DOHH2 (cell line): ENCODE results near the gene SPOCK1.
"Not testable (repeated sequence)": the region's sequence is repeated elsewhere in the genome, so short reads cannot be mapped to it uniquely, and the experiment has no call there.

ENCODE experiments used
- H3F3A ChIP-seq: fragments of 200-600 bp; sonication (generic), shearing (Covaris generic); 2 replicates; pipeline ENCODE4 v1.6.0; 2016; ENCODE audit warnings: antibody characterized with exemption, mild to moderate bottlenecking; ENCODE audit not compliant: control insufficient read depth, insufficient read depth
- H3K27ac ChIP-seq: fragments of 200-600 bp; sonication (generic); 2 replicates; pipeline ENCODE4 v1.5.1; 2014; ENCODE audit warnings: low read depth, mild to moderate bottlenecking, low read length, moderate library complexity
- H3K27me3 ChIP-seq: fragments of 200-600 bp; sonication (generic); 2 replicates; pipeline ENCODE4 v1.6.1; 2014; ENCODE audit warnings: mild to moderate bottlenecking, low read length, mixed read lengths; ENCODE audit not compliant: control insufficient read depth
- H3K36me3 ChIP-seq: fragments of 200-600 bp; sonication (generic); 2 replicates; pipeline ENCODE4 v1.6.1; 2014; ENCODE audit warnings: mild to moderate bottlenecking, low read length, moderate library complexity, mixed read lengths; ENCODE audit not compliant: control insufficient read depth
- H3K4me1 ChIP-seq: fragments of 200-600 bp; sonication (generic); 2 replicates; pipeline ENCODE4 v1.6.1; 2014; ENCODE audit warnings: mild to moderate bottlenecking, low read length, mixed read lengths; ENCODE audit not compliant: control insufficient read depth
- H3K4me2 ChIP-seq: fragments of 200-600 bp; sonication (generic); 2 replicates; pipeline ENCODE4 v1.6.0; 2014; ENCODE audit warnings: mild to moderate bottlenecking, low read length, moderate library complexity
- H3K4me3 ChIP-seq: fragments of 200-600 bp; sonication (generic); 2 replicates; pipeline ENCODE4 v1.5.1; 2014; ENCODE audit warnings: mild to moderate bottlenecking, low read length, mixed read lengths
- H3K79me2 ChIP-seq: fragments of 200-600 bp; sonication (generic); 2 replicates; pipeline ENCODE4 v1.6.1; 2014; ENCODE audit warnings: mild to moderate bottlenecking, low read length, mixed read lengths; ENCODE audit not compliant: control insufficient read depth
- H3K9me2 ChIP-seq: fragments of 200-600 bp; sonication (generic); replicated peaks from 2 replicates; pipeline ENCODE4 v1.6.1; 2014; ENCODE audit warnings: mild to moderate bottlenecking, low read length, mixed read lengths; ENCODE audit not compliant: control insufficient read depth
- H3K9me3 ChIP-seq: fragments of 200-600 bp; sonication (generic); 2 replicates; pipeline ENCODE4 v1.6.1; 2014; ENCODE audit warnings: antibody characterized with exemption, low read length, mixed read lengths; ENCODE audit not compliant: control insufficient read depth, insufficient read depth
- H4K20me1 ChIP-seq: fragments of 200-600 bp; sonication (generic); 2 replicates; pipeline ENCODE4 v1.6.0; 2014; ENCODE audit warnings: low read depth, mild to moderate bottlenecking, antibody characterized with exemption, low read length, moderate library complexity; ENCODE audit not compliant: control insufficient read depth, insufficient read depth
- EZH2phosphoT487 ChIP-seq: fragments of 200-600 bp; sonication (generic); IDR thresholded peaks from 2 replicates; pipeline ENCODE4 v1.6.1; 2017; ENCODE audit warnings: borderline replicate concordance, mild to moderate bottlenecking, antibody characterized with exemption, low read length, moderate library complexity, mixed read lengths
- TF ChIP-seq, protein P1 (sequence below): fragments of 200-600 bp; sonication (generic); IDR thresholded peaks from one replicate; pipeline ENCODE4 v1.5.1; 2014; ENCODE audit warnings: antibody characterized with exemption, mild to moderate bottlenecking, low read depth, low read length; ENCODE audit not compliant: poor library complexity, severe bottlenecking

The SPOCK1 gene

DNA sequence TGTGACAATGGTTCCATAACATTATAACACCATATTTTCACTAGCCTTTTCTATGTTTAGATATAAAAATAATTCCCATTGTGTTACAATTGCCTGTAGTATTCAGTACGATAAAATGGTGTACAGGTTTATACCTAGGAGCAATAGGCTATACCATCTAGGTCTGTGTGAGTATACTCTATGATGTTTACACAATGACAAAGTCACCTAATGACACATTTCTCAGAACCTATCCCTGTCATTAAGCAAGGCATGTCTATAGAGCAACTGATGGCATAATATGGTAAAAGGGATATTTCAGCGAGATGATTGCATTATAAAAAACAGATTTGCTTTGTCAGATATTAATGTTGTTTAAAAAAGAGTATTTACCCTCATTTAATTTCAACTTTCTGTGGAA is 517.2 kb downstream of the SPOCK1 start:
- no peaks in the 10 kb centered on the region for H3K36me3 ChIP-seq
- no peaks in the 10 kb centered on the region for H3F3A ChIP-seq
- no peak overlapping the region for H3K27ac ChIP-seq
- H3K27me3 ChIP-seq = no peaks in the 10 kb centered on the region
- H3K79me2 ChIP-seq = no peaks in the 10 kb centered on the region
- H3K4me2 ChIP-seq = no peak overlapping the region
- H3K4me3 ChIP-seq = no peak overlapping the region
- no peaks in the 10 kb centered on the region for H3K4me1 ChIP-seq
- H3K9me2 ChIP-seq = no peaks in the 10 kb centered on the region
- no peaks in the 10 kb centered on the region for H4K20me1 ChIP-seq
- TF ChIP-seq EZH2phosphoT487 = no peak
- TF ChIP-seq, protein P1, sequence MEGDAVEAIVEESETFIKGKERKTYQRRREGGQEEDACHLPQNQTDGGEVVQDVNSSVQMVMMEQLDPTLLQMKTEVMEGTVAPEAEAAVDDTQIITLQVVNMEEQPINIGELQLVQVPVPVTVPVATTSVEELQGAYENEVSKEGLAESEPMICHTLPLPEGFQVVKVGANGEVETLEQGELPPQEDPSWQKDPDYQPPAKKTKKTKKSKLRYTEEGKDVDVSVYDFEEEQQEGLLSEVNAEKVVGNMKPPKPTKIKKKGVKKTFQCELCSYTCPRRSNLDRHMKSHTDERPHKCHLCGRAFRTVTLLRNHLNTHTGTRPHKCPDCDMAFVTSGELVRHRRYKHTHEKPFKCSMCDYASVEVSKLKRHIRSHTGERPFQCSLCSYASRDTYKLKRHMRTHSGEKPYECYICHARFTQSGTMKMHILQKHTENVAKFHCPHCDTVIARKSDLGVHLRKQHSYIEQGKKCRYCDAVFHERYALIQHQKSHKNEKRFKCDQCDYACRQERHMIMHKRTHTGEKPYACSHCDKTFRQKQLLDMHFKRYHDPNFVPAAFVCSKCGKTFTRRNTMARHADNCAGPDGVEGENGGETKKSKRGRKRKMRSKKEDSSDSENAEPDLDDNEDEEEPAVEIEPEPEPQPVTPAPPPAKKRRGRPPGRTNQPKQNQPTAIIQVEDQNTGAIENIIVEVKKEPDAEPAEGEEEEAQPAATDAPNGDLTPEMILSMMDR = no peak
- no peaks in the 10 kb centered on the region for H3K9me3 ChIP-seq

DNA sequence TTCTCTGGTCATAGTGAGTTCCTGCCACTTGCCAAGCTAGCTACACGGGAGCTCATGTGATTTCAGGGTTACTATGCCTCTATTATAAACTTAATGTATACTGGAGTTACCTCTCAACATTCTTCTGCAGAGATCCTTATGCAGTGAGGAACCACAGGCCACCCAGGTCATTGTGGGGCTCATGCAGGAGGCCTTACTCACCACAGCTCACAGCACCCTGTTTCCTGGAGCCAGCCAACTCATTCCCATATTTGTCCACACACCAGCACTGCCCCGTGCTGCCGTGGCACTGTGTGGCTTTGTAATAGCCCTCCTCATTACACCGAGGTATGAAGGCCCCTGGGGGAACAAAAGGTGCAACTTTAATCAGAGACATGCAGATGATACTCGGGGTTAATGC is 520.0 kb downstream of the SPOCK1 start:
- Histone ChIP-seq H3K9me3 (no peaks in the 10 kb centered on the region; the same call in 1 of the 2 replicates), H3K4me1 (no peaks in the 10 kb centered on the region), H3K4me3 (no peak overlapping the region), H3K27ac (no peak overlapping the region), H3K27me3 (no peaks in the 10 kb centered on the region), H3K4me2 (no peak overlapping the region), H3K36me3 (no peaks in the 10 kb centered on the region), H3K9me2 (no peaks in the 10 kb centered on the region), H3K79me2 (no peaks in the 10 kb centered on the region), H3F3A (no peaks in the 10 kb centered on the region), H4K20me1 (no peaks in the 10 kb centered on the region)
- TF ChIP-seq EZH2phosphoT487 = no peak
- TF ChIP-seq, protein P1 = no peak

DNA sequence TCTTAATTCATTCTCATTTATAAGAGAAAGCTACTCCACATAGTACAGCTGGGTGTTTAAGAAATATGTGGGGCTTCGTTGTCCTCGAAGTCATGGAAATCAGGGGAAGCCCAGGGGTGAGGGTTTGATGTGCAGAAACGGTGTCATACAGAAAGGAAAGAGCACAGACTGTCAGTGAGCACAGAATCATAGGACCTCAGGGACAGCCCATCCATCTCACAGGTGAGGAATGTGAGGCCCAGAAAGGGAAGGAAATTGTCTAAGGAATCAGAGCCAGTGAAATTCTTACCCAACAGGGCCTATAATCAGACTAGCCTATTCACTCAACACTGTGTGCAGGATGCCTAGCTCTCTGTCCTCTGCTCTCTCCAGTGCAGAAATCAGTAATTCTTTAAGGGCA is 535.6 kb downstream of the SPOCK1 start:
- TF ChIP-seq, protein P1 = no peak
- TF ChIP-seq EZH2phosphoT487 = no peak
- Histone ChIP-seq H3K36me3 (no peaks in the 10 kb centered on the region), H3K4me1 (no peaks in the 10 kb centered on the region), H3K9me3 (no peaks in the 10 kb centered on the region), H3K27me3 (no peaks in the 10 kb centered on the region), H3K4me2 (no peak overlapping the region), H3K9me2 (no peaks in the 10 kb centered on the region), H4K20me1 (no peaks in the 10 kb centered on the region), H3F3A (no peaks in the 10 kb centered on the region), H3K4me3 (no peak overlapping the region), H3K79me2 (no peaks in the 10 kb centered on the region), H3K27ac (no peak overlapping the region)

DNA sequence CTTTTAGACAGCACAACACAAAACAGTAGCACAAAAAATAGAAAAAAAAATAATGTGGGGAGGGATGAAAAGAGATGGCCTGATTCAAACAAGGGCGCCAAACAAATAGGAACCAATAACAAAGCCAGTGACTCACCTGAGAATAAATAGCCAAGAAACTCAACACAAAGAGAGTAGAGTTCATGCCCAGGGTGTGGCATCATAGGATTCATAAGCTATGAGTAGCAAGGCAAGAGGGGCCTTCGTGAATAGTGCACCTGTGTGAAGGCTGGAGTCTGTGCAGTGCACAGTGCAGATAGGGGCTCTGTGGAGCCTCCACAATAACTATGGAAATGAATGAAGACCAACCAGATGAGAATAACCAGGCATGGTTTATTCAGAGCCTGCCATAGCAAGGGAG is 541.7 kb downstream of the SPOCK1 start:
- no peaks in the 10 kb centered on the region for H4K20me1 ChIP-seq
- no peaks in the 10 kb centered on the region for H3K9me2 ChIP-seq
- no peaks in the 10 kb centered on the region for H3K36me3 ChIP-seq
- no peaks in the 10 kb centered on the region for H3K79me2 ChIP-seq
- no peaks in the 10 kb centered on the region for H3K27me3 ChIP-seq
- no peak overlapping the region for H3K4me3 ChIP-seq
- no peaks in the 10 kb centered on the region for H3K4me1 ChIP-seq
- H3F3A ChIP-seq = no peaks in the 10 kb centered on the region
- H3K4me2 ChIP-seq = no peak overlapping the region
- no peaks in the 10 kb centered on the region for H3K9me3 ChIP-seq
- TF ChIP-seq, protein P1 = no peak
- TF ChIP-seq EZH2phosphoT487 = no peak
- H3K27ac ChIP-seq = no peak overlapping the region

DNA sequence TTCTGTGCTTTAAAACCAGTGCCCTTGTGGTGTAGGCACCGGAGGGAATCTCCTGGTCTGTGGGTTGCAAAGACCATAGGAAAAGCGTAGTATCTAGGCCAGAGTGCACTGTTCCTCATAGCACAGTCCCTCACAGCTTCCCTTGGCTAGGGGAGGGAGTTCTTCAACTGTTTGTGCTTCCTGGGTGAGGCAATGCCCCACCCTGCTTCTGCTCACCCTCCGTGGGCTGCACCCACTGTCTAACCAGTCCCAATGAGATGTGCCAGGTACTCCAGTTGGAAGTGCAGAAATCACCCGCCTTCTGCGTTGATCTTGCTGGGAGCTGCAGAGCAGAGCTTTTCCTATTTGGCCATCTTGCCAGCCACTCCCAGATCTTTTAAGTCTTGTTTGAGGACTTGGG is 545.0 kb downstream of the SPOCK1 start:
- not testable (repeated sequence) for H3F3A ChIP-seq, H3K36me3 ChIP-seq, H3K27me3 ChIP-seq, H3K4me1 ChIP-seq, H3K4me2 ChIP-seq, H3K9me2 ChIP-seq, H3K27ac ChIP-seq, H4K20me1 ChIP-seq, H3K79me2 ChIP-seq, H3K9me3 ChIP-seq, H3K4me3 ChIP-seq
